Activated B cell treated with CpG ODN at 0.5 μM for 24 hours (primary cell): ENCODE results near the gene HACD2. TPM values are rescaled to one million over a fixed set of nuclear protein-coding genes. Genes with fewer than 3 reads are reported as not detected.
"Not testable (repeated sequence)": the region's sequence is repeated elsewhere in the genome, so short reads cannot be mapped to it uniquely, and the experiment has no call there.

ENCODE experiments used
- ATAC-seq: fragments of 200-7000 bp; cut with Tn5 transposase; one replicate; pipeline ENCODE4 v1.10.0; 2021; ENCODE audit warnings: low read depth, mild to moderate bottlenecking, moderate library complexity
- CTCF ChIA-PET: fragments of 350-600 bp; sonication (Branson Sonifier 250); formaldehyde crosslinking; loops from one replicate; lab custom pipeline; 2021; ENCODE audit warnings: antibody characterized with exemption; lab: Charles Lee
- POLR2A ChIA-PET: fragments of 350-600 bp; sonication (Branson Sonifier 250); formaldehyde crosslinking; loops from one replicate; lab custom pipeline; 2021; ENCODE audit warnings: antibody characterized with exemption; lab: Charles Lee
- DNase-seq: peaks from one replicate; pipeline ENCODE4 v3.0.0; 2022
- H3K27ac Mint-ChIP-seq: one replicate; pipeline ENCODE4 v1.8.0; 2020; ENCODE audit warnings: mixed read lengths
- H3K27me3 Mint-ChIP-seq: one replicate; pipeline ENCODE4 v1.8.0; 2021; ENCODE audit warnings: mixed read lengths
- H3K36me3 Mint-ChIP-seq: one replicate; pipeline ENCODE4 v1.8.0; 2021; ENCODE audit warnings: low read depth, mixed read lengths
- H3K4me1 Mint-ChIP-seq: one replicate; pipeline ENCODE4 v1.8.0; 2021; ENCODE audit warnings: mixed read lengths
- H3K4me3 Mint-ChIP-seq: one replicate; pipeline ENCODE4 v1.8.0; 2020; ENCODE audit warnings: mild to moderate bottlenecking, mixed read lengths
- H3K9me3 Mint-ChIP-seq: one replicate; pipeline ENCODE4 v1.8.0; 2020; ENCODE audit warnings: mixed read lengths
- intact Hi-C: fragments of 100-400 bp; cut with micrococcal nuclease; formaldehyde crosslinking; loops from one replicate; pipeline ENCODE4 v1.15.1; 2024
- total RNA-seq: library from RNA; stranded (reverse); gene quantifications from 2 replicates; pipeline ENCODE4 v1.2.3, GENCODE V29; 2022
- TF ChIP-seq, protein P1 (sequence below): fragments of 200-600 bp; IDR thresholded peaks from one replicate; pipeline ENCODE4 v1.8.0; 2022; ENCODE audit warnings: antibody characterized with exemption, mild to moderate bottlenecking

The HACD2 gene
- total RNA-seq, 1 donor from 2014 or later: 32.9 TPM

DNA sequence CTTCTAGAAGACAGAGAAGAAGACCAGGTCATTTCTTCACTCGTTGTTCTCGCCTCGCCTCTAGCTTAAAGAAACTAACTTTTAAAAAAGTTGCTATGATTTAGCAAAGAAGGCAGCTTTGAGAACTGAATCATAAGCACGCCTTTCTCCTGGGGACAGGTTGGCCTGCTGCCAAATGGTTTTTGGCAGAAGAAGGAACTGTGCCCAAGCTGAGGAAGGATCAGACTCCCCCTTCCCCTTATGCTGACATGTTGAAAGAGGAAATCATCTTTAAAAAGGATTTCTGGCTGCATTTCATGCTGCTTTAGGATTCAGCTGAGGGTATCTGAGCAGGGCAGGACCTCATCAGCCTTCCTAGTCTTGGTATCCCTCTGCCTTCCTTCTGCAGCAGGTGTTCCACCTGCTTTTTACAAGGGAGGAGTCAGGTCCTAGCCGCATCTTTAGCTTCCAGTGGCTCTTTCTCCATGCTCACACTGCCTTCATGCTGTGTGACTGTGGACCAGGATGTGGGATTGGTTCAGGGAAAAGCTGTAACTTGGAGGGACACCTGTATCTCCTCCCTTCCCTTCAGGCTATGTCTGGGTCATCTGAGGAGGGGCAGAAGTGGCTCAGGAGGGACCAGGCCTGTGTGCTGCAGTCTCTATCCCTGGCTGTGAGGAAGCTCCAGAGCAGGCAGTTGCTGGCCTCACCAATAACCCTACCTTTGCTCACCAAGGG is 34.1 kb upstream of the HACD2 start:
- Mint-ChIP-seq H3K4me3 (no peak overlapping the region), H3K27me3 (no peaks in the 10 kb centered on the region), H3K36me3 (peaks cover 3% of the 10 kb centered on the region), H3K4me1 (peaks cover 19% of the 10 kb centered on the region), H3K27ac (peak overlapping the region; percentile 19), H3K9me3 (no peaks in the 10 kb centered on the region)
- ATAC-seq (peak; percentile 67), DNase-seq (no peak)
- TF ChIP-seq, protein P1, sequence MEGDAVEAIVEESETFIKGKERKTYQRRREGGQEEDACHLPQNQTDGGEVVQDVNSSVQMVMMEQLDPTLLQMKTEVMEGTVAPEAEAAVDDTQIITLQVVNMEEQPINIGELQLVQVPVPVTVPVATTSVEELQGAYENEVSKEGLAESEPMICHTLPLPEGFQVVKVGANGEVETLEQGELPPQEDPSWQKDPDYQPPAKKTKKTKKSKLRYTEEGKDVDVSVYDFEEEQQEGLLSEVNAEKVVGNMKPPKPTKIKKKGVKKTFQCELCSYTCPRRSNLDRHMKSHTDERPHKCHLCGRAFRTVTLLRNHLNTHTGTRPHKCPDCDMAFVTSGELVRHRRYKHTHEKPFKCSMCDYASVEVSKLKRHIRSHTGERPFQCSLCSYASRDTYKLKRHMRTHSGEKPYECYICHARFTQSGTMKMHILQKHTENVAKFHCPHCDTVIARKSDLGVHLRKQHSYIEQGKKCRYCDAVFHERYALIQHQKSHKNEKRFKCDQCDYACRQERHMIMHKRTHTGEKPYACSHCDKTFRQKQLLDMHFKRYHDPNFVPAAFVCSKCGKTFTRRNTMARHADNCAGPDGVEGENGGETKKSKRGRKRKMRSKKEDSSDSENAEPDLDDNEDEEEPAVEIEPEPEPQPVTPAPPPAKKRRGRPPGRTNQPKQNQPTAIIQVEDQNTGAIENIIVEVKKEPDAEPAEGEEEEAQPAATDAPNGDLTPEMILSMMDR: no peak
- ChIA-PET CTCF (no interaction called here), POLR2A (interaction anchor here (0.6 to 1.5 kb wide), 3 partner anchors 32 to 1916 kb away, joined by 3 to 6 read pairs (median 3); no protein-coding TSS in a partner anchor)
- intact Hi-C loops: no loop called here

DNA sequence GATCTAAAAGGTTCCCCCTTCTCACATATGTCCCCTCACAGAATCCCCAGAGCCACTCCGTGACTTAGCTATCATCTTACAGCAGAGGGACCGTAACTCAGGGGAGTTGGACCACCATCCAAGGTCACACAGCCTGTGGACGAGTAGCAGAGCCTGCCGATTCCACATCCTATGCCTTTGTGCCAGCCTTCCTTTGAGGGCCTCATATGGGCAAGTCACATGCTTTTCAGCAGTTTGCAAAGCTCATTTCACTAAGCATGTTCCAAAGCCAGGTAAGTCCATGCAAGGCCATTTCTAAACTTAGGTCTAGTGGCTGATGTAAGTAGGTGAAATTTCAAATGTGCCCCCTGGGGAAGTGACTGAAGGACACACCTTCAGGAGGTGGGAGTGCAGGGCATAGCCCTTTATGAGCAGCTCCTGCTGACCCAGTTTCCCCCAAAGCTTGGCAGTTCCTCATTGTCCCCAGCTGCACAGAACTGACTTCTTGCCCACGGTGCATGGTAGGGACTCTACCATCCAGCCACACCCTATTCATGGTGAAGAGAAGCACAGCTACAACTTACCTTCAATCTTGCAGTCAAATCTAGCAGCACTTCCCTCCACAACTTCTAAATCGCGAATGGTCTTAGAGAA is 33.3 kb upstream of the HACD2 start:
- Mint-ChIP-seq H3K4me1 (peaks cover 19% of the 10 kb centered on the region), H3K27ac (peak overlapping the region; percentile 56), H3K4me3 (no peak overlapping the region), H3K36me3 (peaks cover 6% of the 10 kb centered on the region), H3K9me3 (no peaks in the 10 kb centered on the region), H3K27me3 (no peaks in the 10 kb centered on the region)
- ChIA-PET CTCF (no interaction called here), POLR2A (interaction anchor here (0.6 to 1.5 kb wide), 3 partner anchors 31 to 1916 kb away, joined by 3 to 6 read pairs (median 3); no protein-coding TSS in a partner anchor)
- TF ChIP-seq, protein P1: no peak
- intact Hi-C loops: no loop called here
- DNase-seq (no peak), ATAC-seq (peak; percentile 79)

DNA sequence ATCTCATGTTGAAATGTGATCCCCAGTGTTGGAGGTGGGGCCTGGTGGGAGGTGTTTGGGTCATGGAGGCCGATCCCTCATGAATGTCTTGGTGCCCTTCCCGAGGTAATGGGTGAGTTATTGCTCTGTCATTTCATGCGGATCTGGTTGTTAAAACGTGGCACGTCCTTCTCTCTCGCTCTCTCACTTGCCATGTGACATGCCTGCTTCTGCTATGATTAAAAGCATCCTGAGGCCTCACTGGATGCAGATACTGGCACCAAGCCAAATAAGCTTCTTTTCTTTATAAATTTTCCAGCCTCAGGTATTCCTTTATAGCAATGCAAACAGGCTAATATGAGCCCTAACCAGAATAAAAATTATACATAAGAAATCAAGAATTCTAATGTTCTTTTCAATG is 31.7 kb upstream of the HACD2 start:
- CTCF ChIA-PET: no interaction called here
- no peaks in the 10 kb centered on the region for H3K27me3 Mint-ChIP-seq
- no peak overlapping the region for H3K27ac Mint-ChIP-seq
- TF ChIP-seq, protein P1: no peak
- H3K4me3 Mint-ChIP-seq: no peak overlapping the region
- POLR2A ChIA-PET: no interaction called here
- intact Hi-C loops: no loop called here
- DNase-seq (no peak), ATAC-seq (no peak)
- H3K36me3 Mint-ChIP-seq: peaks cover 12% of the 10 kb centered on the region
- peaks cover 19% of the 10 kb centered on the region for H3K4me1 Mint-ChIP-seq
- no peaks in the 10 kb centered on the region for H3K9me3 Mint-ChIP-seq

DNA sequence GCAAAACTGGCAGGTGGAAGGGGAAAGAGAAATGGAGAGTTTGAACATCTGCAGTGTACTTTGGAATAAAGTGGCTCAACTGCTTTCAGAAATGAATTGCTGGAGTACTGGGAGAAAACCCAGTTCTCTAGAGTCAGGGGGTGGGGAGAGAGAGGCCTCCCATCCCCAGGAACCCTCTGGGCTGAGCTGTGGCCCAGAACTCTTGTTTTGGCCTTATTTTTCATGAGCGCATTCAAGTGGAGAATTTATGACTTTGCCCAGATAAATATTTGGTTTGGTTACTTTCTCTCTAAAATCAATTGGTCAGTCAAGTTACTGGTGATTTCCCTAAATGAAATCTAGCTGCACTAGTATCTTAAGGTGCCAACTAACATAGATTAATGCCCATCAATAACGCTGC is 28.7 kb upstream of the HACD2 start:
- ChIA-PET CTCF (no interaction called here), POLR2A (no interaction called here)
- ATAC-seq: no peak
- H3K27me3 Mint-ChIP-seq: no peaks in the 10 kb centered on the region
- peaks cover 17% of the 10 kb centered on the region for H3K4me1 Mint-ChIP-seq
- H3K4me3 Mint-ChIP-seq: no peak overlapping the region
- intact Hi-C loops: no loop called here
- no peak for DNase-seq
- H3K36me3 Mint-ChIP-seq: peaks cover 18% of the 10 kb centered on the region
- TF ChIP-seq, protein P1: no peak
- no peak overlapping the region for H3K27ac Mint-ChIP-seq
- no peaks in the 10 kb centered on the region for H3K9me3 Mint-ChIP-seq

DNA sequence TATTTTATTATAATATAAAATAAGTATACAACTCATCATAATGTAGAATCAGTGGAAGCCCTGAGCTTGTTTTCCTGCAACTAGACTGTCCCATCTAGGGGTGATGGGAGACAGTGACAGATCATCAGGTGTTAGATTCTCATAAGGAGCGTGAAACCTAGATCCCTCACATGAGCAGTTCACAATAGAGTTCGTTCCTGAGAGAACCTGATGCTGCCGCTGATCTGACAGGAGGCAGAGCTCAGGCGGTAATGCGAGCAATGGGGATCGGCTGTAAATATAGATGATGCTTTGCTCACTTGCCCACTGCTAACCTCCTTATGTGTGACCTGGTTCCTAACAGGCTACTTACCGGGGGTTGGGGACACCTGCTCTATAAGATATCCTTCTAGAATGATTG is 26.8 kb upstream of the HACD2 start:
- DNase-seq, H3K4me3 Mint-ChIP-seq, H3K27me3 Mint-ChIP-seq, CTCF ChIA-PET, H3K27ac Mint-ChIP-seq, intact Hi-C loops, ATAC-seq, POLR2A ChIA-PET, H3K9me3 Mint-ChIP-seq: not testable (repeated sequence)
- Mint-ChIP-seq H3K36me3 (peaks cover 18% of the 10 kb centered on the region), H3K4me1 (peaks cover 13% of the 10 kb centered on the region)
